Left ventricle myocardium inferior (tissue), 1 donor: ENCODE data around the gene INPP5B. TPM values are rescaled to one million over a fixed set of nuclear protein-coding genes. Genes with fewer than 3 reads are reported as not detected.
A peak's percentile ranks its signal among the peaks of the same experiment; 100 is the strongest.
"Not testable (repeated sequence)": the region's sequence is repeated elsewhere in the genome, so short reads cannot be mapped to it uniquely, and the experiment has no call there.

ENCODE experiments used
- DNase-seq: peaks from one replicate; pipeline ENCODE4 v3.0.0-alpha.2; 2020
- H3K27ac ChIP-seq: fragments of 200-600 bp; replicated peaks from 2 replicates; pipeline ENCODE4 v1.8.0; 2021
- H3K27me3 ChIP-seq: fragments of 200-600 bp; 2 replicates; pipeline ENCODE4 v1.8.0; 2021; ENCODE audit warnings: low read depth
- H3K36me3 ChIP-seq: fragments of 200-600 bp; 2 replicates; pipeline ENCODE4 v1.8.0; 2021
- H3K4me1 ChIP-seq: fragments of 200-600 bp; 2 replicates; pipeline ENCODE4 v1.8.0; 2021
- H3K4me3 ChIP-seq: fragments of 200-600 bp; 2 replicates; pipeline ENCODE4 v1.8.0; 2021; ENCODE audit warnings: mild to moderate bottlenecking, moderate library complexity
- H3K9me3 ChIP-seq: fragments of 200-600 bp; replicated peaks from 2 replicates; pipeline ENCODE4 v1.8.0; 2021
- intact Hi-C: fragments of 100-400 bp; cut with micrococcal nuclease; formaldehyde crosslinking; loops from one replicate; pipeline ENCODE4 v1.11.0; 2022
- total RNA-seq: library from RNA; stranded (reverse); fragmentation: NEBNext Ultra II Directional; extraction: Animal tissue kit (Norgen Biotek cat#: 25700); gene quantifications from one replicate; pipeline ENCODE4 v1.2.1, GENCODE V29; 2021
- TF ChIP-seq, protein P1 (sequence below): fragments of 200-600 bp; IDR thresholded peaks from 2 replicates; pipeline ENCODE4 v1.8.0; 2021; ENCODE audit warnings: antibody characterized with exemption, mild to moderate bottlenecking, borderline replicate concordance
- donor health status: DM: no; HTN: yes; CAD: no; lungs with severe emphysema.

INPP5B gene
- total RNA-seq, 1 donor from 2014 or later: 10.9 TPM

DNA sequence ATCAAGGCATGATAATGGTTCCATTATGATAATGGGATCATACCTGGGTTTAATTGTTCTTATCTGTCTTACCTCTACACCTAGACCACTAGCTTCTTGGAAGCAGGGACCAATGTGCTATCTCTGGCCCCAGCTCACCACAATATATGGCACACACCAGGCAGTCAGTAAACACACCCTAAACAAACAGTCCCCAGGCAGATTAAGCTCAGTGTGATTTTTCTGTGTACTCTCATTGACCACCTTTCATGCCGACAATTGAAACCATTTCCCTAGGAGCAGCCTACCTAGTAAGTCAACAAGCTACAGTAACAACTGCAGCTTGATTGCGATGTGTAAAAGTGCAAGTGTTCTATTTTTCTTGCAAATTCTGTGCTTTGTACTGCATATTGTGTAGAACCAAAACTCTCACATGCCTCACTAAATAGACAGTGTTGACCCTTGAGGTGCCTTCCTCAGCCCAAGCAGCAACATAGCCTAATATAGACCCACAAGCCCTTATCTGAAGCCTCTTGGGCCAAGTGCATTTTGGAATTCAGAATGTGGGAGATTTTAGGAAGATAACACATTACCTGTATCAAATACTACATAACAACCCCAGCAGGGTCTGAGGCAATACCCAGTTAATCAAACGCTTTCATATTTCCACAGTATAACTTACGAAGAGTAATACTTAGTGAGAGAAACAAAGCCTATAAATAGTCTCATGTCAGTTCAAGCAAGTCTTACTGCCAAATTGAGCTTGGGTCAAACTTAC lies 32.0 kb downstream of the INPP5B start:
- H3K9me3 ChIP-seq: no peaks in the 10 kb centered on the region
- TF ChIP-seq, protein P1, sequence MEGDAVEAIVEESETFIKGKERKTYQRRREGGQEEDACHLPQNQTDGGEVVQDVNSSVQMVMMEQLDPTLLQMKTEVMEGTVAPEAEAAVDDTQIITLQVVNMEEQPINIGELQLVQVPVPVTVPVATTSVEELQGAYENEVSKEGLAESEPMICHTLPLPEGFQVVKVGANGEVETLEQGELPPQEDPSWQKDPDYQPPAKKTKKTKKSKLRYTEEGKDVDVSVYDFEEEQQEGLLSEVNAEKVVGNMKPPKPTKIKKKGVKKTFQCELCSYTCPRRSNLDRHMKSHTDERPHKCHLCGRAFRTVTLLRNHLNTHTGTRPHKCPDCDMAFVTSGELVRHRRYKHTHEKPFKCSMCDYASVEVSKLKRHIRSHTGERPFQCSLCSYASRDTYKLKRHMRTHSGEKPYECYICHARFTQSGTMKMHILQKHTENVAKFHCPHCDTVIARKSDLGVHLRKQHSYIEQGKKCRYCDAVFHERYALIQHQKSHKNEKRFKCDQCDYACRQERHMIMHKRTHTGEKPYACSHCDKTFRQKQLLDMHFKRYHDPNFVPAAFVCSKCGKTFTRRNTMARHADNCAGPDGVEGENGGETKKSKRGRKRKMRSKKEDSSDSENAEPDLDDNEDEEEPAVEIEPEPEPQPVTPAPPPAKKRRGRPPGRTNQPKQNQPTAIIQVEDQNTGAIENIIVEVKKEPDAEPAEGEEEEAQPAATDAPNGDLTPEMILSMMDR: no peak
- peak overlapping the region; percentile 31 for H3K4me3 ChIP-seq
- intact Hi-C loops: no loop called here
- peak overlapping the region; percentile 63 for H3K27ac ChIP-seq
- DNase-seq: no peak
- peaks cover 10% of the 10 kb centered on the region for H3K36me3 ChIP-seq
- no peaks in the 10 kb centered on the region for H3K27me3 ChIP-seq
- peaks cover 51% of the 10 kb centered on the region for H3K4me1 ChIP-seq

DNA sequence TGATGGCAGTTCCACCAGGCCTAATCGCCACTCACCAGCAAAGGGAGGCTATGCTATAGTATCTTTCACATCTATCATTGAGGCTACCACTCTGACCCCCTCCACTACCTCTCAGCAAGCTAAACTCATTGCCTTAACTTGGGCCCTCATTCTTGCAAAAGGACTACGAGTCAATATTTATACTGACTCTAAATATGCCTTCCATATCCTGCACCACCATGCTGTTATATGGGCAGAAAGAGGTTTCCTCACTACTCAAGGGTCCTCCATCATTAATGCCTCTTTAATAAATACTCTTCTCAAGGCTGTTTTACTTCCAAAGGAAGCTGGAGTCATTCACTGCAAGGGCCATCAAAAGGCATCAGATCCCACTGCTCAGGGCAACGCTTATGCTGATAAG lies 35.4 kb downstream of the INPP5B start:
- H3K36me3 ChIP-seq, intact Hi-C loops, H3K27ac ChIP-seq, H3K9me3 ChIP-seq, H3K4me3 ChIP-seq, H3K27me3 ChIP-seq, DNase-seq: not testable (repeated sequence)
- peaks cover 28% of the 10 kb centered on the region for H3K4me1 ChIP-seq

DNA sequence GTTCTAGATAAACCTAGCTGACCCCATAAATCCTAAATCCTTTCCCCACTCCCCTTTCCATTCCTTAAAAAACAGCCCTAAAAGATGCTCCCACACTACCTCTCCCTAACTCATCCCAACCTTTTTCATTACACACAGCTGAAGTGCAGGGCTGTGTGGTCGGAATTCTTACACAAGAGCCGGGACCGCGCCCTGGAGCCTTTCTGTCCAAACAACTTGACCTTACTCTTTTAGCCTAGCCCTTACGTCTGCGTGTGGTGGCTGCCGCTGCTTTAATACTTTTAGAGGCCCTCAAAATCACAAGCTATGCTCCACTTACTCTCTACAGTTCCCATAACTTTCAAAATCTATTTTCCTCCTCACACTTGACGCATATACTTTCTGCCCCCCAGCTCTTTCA lies 36.0 kb downstream of the INPP5B start:
- not testable (repeated sequence) for H3K27me3 ChIP-seq, DNase-seq

GRCh38 chr1:37908531-37908930 lies 38.3 kb downstream of the INPP5B start:
- H3K4me1 ChIP-seq, H3K27me3 ChIP-seq, H3K27ac ChIP-seq, intact Hi-C loops, H3K36me3 ChIP-seq, H3K9me3 ChIP-seq, DNase-seq, H3K4me3 ChIP-seq: not testable (repeated sequence)

More for the DNA sequence above, 36.0 kb downstream of the INPP5B start:
- intact Hi-C loops, H3K27ac ChIP-seq, H3K9me3 ChIP-seq, H3K36me3 ChIP-seq, H3K4me3 ChIP-seq: not testable (repeated sequence)
- H3K4me1 ChIP-seq: peaks cover 23% of the 10 kb centered on the region

DNA sequence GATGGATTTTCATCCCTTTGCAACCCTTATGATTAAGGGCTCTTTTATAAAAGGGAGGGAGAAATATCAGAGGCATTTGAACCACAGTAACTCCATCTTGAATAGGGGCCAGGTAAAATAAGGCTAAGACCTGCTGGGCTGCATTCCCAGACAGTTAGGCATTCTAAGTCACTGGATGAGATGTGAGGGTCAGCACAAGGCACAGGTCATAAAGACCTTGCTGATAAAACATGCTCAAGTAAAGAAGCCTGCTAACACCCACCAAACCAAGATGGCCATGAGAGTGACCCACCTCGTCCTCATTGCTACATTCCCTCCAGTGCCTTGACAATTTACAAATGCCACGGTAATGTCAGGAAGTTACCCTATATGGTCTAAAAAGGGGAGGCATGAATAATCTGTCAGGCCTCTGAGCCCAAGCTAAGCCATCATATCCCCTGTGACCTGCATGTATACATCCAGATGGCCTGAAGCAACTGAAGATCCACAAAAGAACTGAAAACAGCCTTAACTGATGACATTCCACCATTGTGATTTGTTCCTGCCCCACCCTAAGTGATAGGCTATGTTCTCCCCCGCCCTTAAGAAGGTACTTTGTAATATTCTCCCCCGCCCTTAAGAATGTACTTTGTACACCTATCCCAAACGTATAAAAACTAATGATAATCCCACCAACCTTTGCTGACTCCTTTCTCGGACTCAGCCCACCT lies 39.3 kb downstream of the INPP5B start:
- DNase-seq, H3K4me3 ChIP-seq, H3K36me3 ChIP-seq, H3K9me3 ChIP-seq, H3K4me1 ChIP-seq, H3K27ac ChIP-seq, H3K27me3 ChIP-seq, intact Hi-C loops: not testable (repeated sequence)

- H3K27me3 ChIP-seq, H3K4me1 ChIP-seq, H3K9me3 ChIP-seq, H3K4me3 ChIP-seq, DNase-seq, H3K27ac ChIP-seq, intact Hi-C loops, H3K36me3 ChIP-seq: not testable (repeated sequence)
Measured at GRCh38 chr1:37906591-37906990, 40.3 kb downstream of the INPP5B start.

DNA sequence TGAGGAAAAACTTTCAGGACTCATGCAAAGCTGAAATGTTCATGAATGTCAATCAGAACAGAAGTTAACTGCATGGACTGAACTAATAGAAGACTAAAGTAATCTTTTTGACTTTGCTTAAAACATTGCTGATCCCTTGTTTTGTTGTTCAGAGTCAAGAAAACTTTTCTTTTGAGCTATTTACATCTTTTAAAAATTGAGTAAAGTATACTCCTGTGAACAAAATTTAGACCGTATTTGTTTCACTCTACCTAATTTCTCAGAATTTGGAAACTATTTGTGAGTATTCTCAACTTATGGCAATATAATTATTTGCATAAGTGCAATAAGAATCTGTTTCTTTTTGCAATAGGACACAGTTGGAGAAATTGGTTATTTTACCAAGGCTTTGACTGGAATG lies 41.1 kb downstream of the INPP5B start:
- TF ChIP-seq, protein P1: no peak
- no peak overlapping the region for H3K4me3 ChIP-seq
- no peaks in the 10 kb centered on the region for H3K27me3 ChIP-seq
- no peak for DNase-seq
- H3K9me3 ChIP-seq: peaks cover 7% of the 10 kb centered on the region
- H3K4me1 ChIP-seq: no peaks in the 10 kb centered on the region
- peaks cover 5% of the 10 kb centered on the region for H3K36me3 ChIP-seq
- no peak overlapping the region for H3K27ac ChIP-seq
- intact Hi-C loops: no loop called here

- DNase-seq, H3K9me3 ChIP-seq, H3K36me3 ChIP-seq, H3K4me3 ChIP-seq, H3K4me1 ChIP-seq, H3K27ac ChIP-seq, H3K27me3 ChIP-seq, intact Hi-C loops: not testable (repeated sequence)
Measured at GRCh38 chr1:37903921-37904320, 42.9 kb downstream of the INPP5B start.
